Astrocyte (in vitro differentiated cells and primary cell): ENCODE measurements around the gene C19orf38. TPM values are rescaled to one million over a fixed set of nuclear protein-coding genes. Genes with fewer than 3 reads are reported as not detected.
"Not testable (repeated sequence)": the region's sequence is repeated elsewhere in the genome, so short reads cannot be mapped to it uniquely, and the experiment has no call there.

ENCODE experiments used
- DNase-seq: peaks from one replicate; pipeline ENCODE4 v3.0.0-alpha.2; 2010; ENCODE audit warnings: low read depth
- FAIRE-seq: peaks from 2 replicates; lab custom pipeline; 2011; peaks lifted over from hg19 to GRCh38; lab: Jason Lieb, UNC
- H2AFZ ChIP-seq: 2 replicates; pipeline ENCODE4 v1.6.0; 2012; ENCODE audit warnings: low read depth, low read length, inconsistent platforms
- H3K27ac ChIP-seq: 2 replicates; pipeline ENCODE4 v1.5.1; 2011; ENCODE audit warnings: low read depth, low read length, inconsistent platforms
- H3K27me3 ChIP-seq: 2 replicates; pipeline ENCODE4 v1.6.0; 2011; ENCODE audit warnings: low read length, inconsistent platforms; ENCODE audit not compliant: insufficient read depth
- H3K36me3 ChIP-seq: 2 replicates; pipeline ENCODE4 v1.5.1; 2011; ENCODE audit warnings: low read length, inconsistent platforms; ENCODE audit not compliant: insufficient read depth
- H3K4me1 ChIP-seq: 2 replicates; pipeline ENCODE4 v1.5.1; 2011; ENCODE audit warnings: low read length, inconsistent platforms; ENCODE audit not compliant: insufficient read depth
- H3K4me2 ChIP-seq: 2 replicates; pipeline ENCODE4 v1.6.0; 2012; ENCODE audit warnings: low read length, inconsistent platforms
- H3K4me3 ChIP-seq: 2 replicates; pipeline ENCODE4 v1.5.1; 2011; ENCODE audit warnings: low read depth, mild to moderate bottlenecking, low read length, inconsistent platforms; ENCODE audit not compliant: insufficient read depth
- H3K79me2 ChIP-seq: 2 replicates; pipeline ENCODE4 v1.6.0; 2012; ENCODE audit warnings: mild to moderate bottlenecking, low read length, inconsistent platforms; ENCODE audit not compliant: insufficient read depth
- H3K9ac ChIP-seq: 2 replicates; pipeline ENCODE4 v1.6.0; 2012; ENCODE audit warnings: mild to moderate bottlenecking, low read length, inconsistent platforms
- H3K9me3 ChIP-seq: 2 replicates; pipeline ENCODE4 v1.5.1; 2012; ENCODE audit warnings: low read depth, mild to moderate bottlenecking, low read length, inconsistent platforms; ENCODE audit not compliant: insufficient read depth
- H4K20me1 ChIP-seq: 2 replicates; pipeline ENCODE4 v1.6.0; 2012; ENCODE audit warnings: low read length, inconsistent platforms; ENCODE audit not compliant: insufficient read depth
- H3K27ac Mint-ChIP-seq: one replicate; pipeline ENCODE4 v1.8.0; 2021; ENCODE audit warnings: mild to moderate bottlenecking, mixed read lengths; ENCODE audit not compliant: unreplicated experiment
- H3K27me3 Mint-ChIP-seq: one replicate; pipeline ENCODE4 v1.8.0; 2021; ENCODE audit warnings: low read depth, mixed read lengths; ENCODE audit not compliant: unreplicated experiment
- H3K36me3 Mint-ChIP-seq: one replicate; pipeline ENCODE4 v1.8.0; 2021; ENCODE audit warnings: low read depth, mixed read lengths; ENCODE audit not compliant: unreplicated experiment
- H3K4me1 Mint-ChIP-seq: one replicate; pipeline ENCODE4 v1.8.0; 2021; ENCODE audit warnings: low read depth, mixed read lengths; ENCODE audit not compliant: unreplicated experiment
- H3K4me3 Mint-ChIP-seq: one replicate; pipeline ENCODE4 v1.8.0; 2021; ENCODE audit warnings: mild to moderate bottlenecking, moderate library complexity, mixed read lengths; ENCODE audit not compliant: unreplicated experiment
- H3K9me3 Mint-ChIP-seq: one replicate; pipeline ENCODE4 v1.8.0; 2021; ENCODE audit warnings: mild to moderate bottlenecking, mixed read lengths; ENCODE audit not compliant: unreplicated experiment
- CTCF ChIP-seq: IDR thresholded peaks from 2 replicates; pipeline ENCODE4 v1.5.1; 2011; ENCODE audit warnings: low read depth, mild to moderate bottlenecking, inconsistent platforms, low read length, moderate library complexity; ENCODE audit not compliant: insufficient read depth
- EZH2 ChIP-seq: IDR thresholded peaks from 2 replicates; pipeline ENCODE4 v1.6.1; 2012; ENCODE audit warnings: mild to moderate bottlenecking, low read length, inconsistent platforms; ENCODE audit not compliant: insufficient read depth
- total RNA-seq: library from RNA; stranded (reverse); gene quantifications from 2 replicates; pipeline ENCODE4 v1.2.1, GENCODE V29; 2021

The C19orf38 gene
- total RNA-seq, 1 donor from 2014 or later = 0.23 TPM

- FAIRE-seq = no peak
- peak overlapping the region; percentile 69 for H3K27ac Mint-ChIP-seq
- no peaks in the 10 kb centered on the region for H3K9me3 Mint-ChIP-seq
- peaks cover 30% of the 10 kb centered on the region for H4K20me1 ChIP-seq
- peak overlapping the region; percentile 7 for H2AFZ ChIP-seq
- peak overlapping the region; percentile 74 for H3K4me3 ChIP-seq
- H3K27me3 Mint-ChIP-seq = no peaks in the 10 kb centered on the region
- no peaks in the 10 kb centered on the region for H3K9me3 ChIP-seq
- H3K4me1 ChIP-seq = peaks cover 12% of the 10 kb centered on the region
- peaks cover 11% of the 10 kb centered on the region for H3K4me1 Mint-ChIP-seq
- TF ChIP-seq CTCF = no peak
- no peak for TF ChIP-seq EZH2
- no peaks in the 10 kb centered on the region for H3K36me3 ChIP-seq
- H3K27ac ChIP-seq = peak overlapping the region; percentile 40
- peak overlapping the region; percentile 92 for H3K9ac ChIP-seq
- peaks cover 2% of the 10 kb centered on the region for H3K36me3 Mint-ChIP-seq
- peak overlapping the region; percentile 92 for H3K4me2 ChIP-seq
- peak overlapping the region; percentile 96 for H3K4me3 Mint-ChIP-seq
- no peak for DNase-seq
- H3K27me3 ChIP-seq = no peaks in the 10 kb centered on the region
- peaks cover 54% of the 10 kb centered on the region for H3K79me2 ChIP-seq
Observed at GRCh38 chr19:10872546-10873107, 24.4 kb downstream of the C19orf38 start.

- Mint-ChIP-seq H3K4me1 (peaks cover 11% of the 10 kb centered on the region), H3K27me3 (no peaks in the 10 kb centered on the region), H3K4me3 (peak overlapping the region; percentile 67), H3K36me3 (no peaks in the 10 kb centered on the region), H3K27ac (no peak overlapping the region), H3K9me3 (no peaks in the 10 kb centered on the region)
- TF ChIP-seq EZH2 (no peak), CTCF (no peak)
- Histone ChIP-seq H3K4me3 (no peak overlapping the region), H3K27me3 (no peaks in the 10 kb centered on the region), H2AFZ (no peak overlapping the region), H3K9me3 (no peaks in the 10 kb centered on the region), H3K4me1 (peaks cover 12% of the 10 kb centered on the region), H3K9ac (no peak overlapping the region), H3K79me2 (peaks cover 67% of the 10 kb centered on the region), H3K4me2 (no peak overlapping the region), H4K20me1 (peaks cover 44% of the 10 kb centered on the region), H3K36me3 (no peaks in the 10 kb centered on the region), H3K27ac (no peak overlapping the region)
- DNase-seq (no peak), FAIRE-seq (no peak)
Observed at GRCh38 chr19:10874024-10874423, 25.8 kb downstream of the C19orf38 start.

GRCh38 chr19:10876459-10877240 lies 28.4 kb downstream of the C19orf38 start:
- Histone ChIP-seq H3K4me3 (no peak overlapping the region), H2AFZ (no peak overlapping the region), H3K4me2 (no peak overlapping the region), H3K4me1 (peaks cover 8% of the 10 kb centered on the region), H3K9ac (no peak overlapping the region), H4K20me1 (peaks cover 69% of the 10 kb centered on the region), H3K9me3 (no peaks in the 10 kb centered on the region), H3K36me3 (no peaks in the 10 kb centered on the region), H3K27ac (no peak overlapping the region), H3K27me3 (no peaks in the 10 kb centered on the region), H3K79me2 (peaks cover 93% of the 10 kb centered on the region)
- H3K27ac Mint-ChIP-seq = peak overlapping the region; percentile 18
- no peaks in the 10 kb centered on the region for H3K9me3 Mint-ChIP-seq
- DNase-seq (no peak), FAIRE-seq (no peak)
- TF ChIP-seq EZH2 = no peak
- TF ChIP-seq CTCF = no peak
- H3K27me3 Mint-ChIP-seq = no peaks in the 10 kb centered on the region
- peaks cover 27% of the 10 kb centered on the region for H3K4me1 Mint-ChIP-seq
- H3K36me3 Mint-ChIP-seq = peaks cover 2% of the 10 kb centered on the region
- peak overlapping the region; percentile 60 for H3K4me3 Mint-ChIP-seq

GRCh38 chr19:10877608-10878007 lies 29.4 kb downstream of the C19orf38 start:
- H4K20me1 ChIP-seq = peaks cover 77% of the 10 kb centered on the region
- not testable (repeated sequence) for H3K9me3 Mint-ChIP-seq, DNase-seq, H3K4me3 ChIP-seq, FAIRE-seq, H3K27me3 Mint-ChIP-seq, H3K36me3 Mint-ChIP-seq, H3K27ac ChIP-seq, H3K36me3 ChIP-seq, H3K27me3 ChIP-seq, H2AFZ ChIP-seq, H3K9me3 ChIP-seq, H3K9ac ChIP-seq, H3K4me3 Mint-ChIP-seq, H3K4me1 ChIP-seq, H3K4me2 ChIP-seq
- peaks cover 35% of the 10 kb centered on the region for H3K4me1 Mint-ChIP-seq
- peaks cover 92% of the 10 kb centered on the region for H3K79me2 ChIP-seq
- H3K27ac Mint-ChIP-seq = peak overlapping the region; percentile 20
